Loucy (cell line): ENCODE data around the gene RANBP3.

Source experiments
- EZH2phosphoT487 ChIP-seq: fragments of 200-600 bp; IDR thresholded peaks from 2 replicates; pipeline ENCODE4 v1.6.1; 2018; ENCODE audit warnings: antibody characterized with exemption, mild to moderate bottlenecking, moderate library complexity, borderline replicate concordance
- TF ChIP-seq, protein P1 (sequence below): fragments of 200-600 bp; sonication (generic); conservative IDR thresholded peaks from 2 replicates; pipeline ENCODE4 v1.5.1; 2014; ENCODE audit warnings: mild to moderate bottlenecking, antibody characterized with exemption, low read length

DNA sequence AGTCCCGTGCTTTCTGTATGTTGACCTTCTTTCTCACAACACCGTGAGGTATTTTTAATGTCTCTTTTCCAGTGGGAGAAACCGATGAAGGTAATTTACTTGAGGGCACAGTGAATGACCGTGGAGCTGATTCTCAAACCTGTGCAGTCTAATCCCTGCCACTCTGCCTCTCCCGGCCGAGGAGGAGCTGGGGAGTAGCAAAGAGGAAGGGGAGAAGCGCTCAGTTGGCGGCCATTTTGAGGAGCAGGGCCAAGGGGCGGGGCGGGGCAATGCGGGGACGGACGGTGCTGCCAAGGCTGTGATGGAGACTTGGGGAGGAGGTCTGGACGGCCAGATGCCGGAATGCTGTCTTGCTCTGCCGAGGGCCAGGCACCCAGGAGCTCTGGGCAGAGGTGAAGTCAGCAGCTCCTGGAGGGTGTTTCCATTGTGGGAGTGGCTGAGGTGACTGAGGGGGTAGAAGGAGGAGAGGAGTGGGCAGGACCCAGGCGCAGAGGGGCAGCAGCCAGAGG is 12.4 kb upstream of the RANBP3 start:
- TF ChIP-seq, protein P1, sequence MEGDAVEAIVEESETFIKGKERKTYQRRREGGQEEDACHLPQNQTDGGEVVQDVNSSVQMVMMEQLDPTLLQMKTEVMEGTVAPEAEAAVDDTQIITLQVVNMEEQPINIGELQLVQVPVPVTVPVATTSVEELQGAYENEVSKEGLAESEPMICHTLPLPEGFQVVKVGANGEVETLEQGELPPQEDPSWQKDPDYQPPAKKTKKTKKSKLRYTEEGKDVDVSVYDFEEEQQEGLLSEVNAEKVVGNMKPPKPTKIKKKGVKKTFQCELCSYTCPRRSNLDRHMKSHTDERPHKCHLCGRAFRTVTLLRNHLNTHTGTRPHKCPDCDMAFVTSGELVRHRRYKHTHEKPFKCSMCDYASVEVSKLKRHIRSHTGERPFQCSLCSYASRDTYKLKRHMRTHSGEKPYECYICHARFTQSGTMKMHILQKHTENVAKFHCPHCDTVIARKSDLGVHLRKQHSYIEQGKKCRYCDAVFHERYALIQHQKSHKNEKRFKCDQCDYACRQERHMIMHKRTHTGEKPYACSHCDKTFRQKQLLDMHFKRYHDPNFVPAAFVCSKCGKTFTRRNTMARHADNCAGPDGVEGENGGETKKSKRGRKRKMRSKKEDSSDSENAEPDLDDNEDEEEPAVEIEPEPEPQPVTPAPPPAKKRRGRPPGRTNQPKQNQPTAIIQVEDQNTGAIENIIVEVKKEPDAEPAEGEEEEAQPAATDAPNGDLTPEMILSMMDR = no peak
- no peak for TF ChIP-seq EZH2phosphoT487
